GM19043 (cell line): ENCODE data around the gene AMZ1.
"Not testable (repeated sequence)": the region's sequence is repeated elsewhere in the genome, so short reads cannot be mapped to it uniquely, and the experiment has no call there.

Experiments
- ATAC-seq: cut with Tn5 transposase; IDR thresholded peaks from one replicate; pipeline ENCODE4 v1.9.1; 2021; ENCODE audit warnings: low read depth; ENCODE audit not compliant: unreplicated experiment

AMZ1 gene

GRCh38 chr7:2724453-2725177 lies 36.6 kb downstream of the AMZ1 start:
- ATAC-seq: no peak

GRCh38 chr7:2725178-2726105 lies 37.4 kb downstream of the AMZ1 start:
- ATAC-seq: no peak

GRCh38 chr7:2726316-2727018 lies 38.5 kb downstream of the AMZ1 start:
- no peak for ATAC-seq

GRCh38 chr7:2727206-2727605 lies 39.2 kb downstream of the AMZ1 start:
- ATAC-seq: not testable (repeated sequence)

GRCh38 chr7:2728316-2729030 lies 40.5 kb downstream of the AMZ1 start:
- ATAC-seq: no peak

GRCh38 chr7:2729031-2729892 lies 41.3 kb downstream of the AMZ1 start:
- ATAC-seq: no peak

GRCh38 chr7:2729893-2730716 lies 42.1 kb downstream of the AMZ1 start:
- no peak for ATAC-seq

- ATAC-seq: no peak
Observed at GRCh38 chr7:2730846-2731770, 43.1 kb downstream of the AMZ1 start.

- ATAC-seq: no peak
Observed at GRCh38 chr7:2732388-2732787, 44.4 kb downstream of the AMZ1 start.

GRCh38 chr7:2732959-2733584 lies 45.1 kb downstream of the AMZ1 start:
- no peak for ATAC-seq

GRCh38 chr7:2734084-2734686 lies 46.2 kb downstream of the AMZ1 start:
- no peak for ATAC-seq

GRCh38 chr7:2734751-2735571 lies 47.0 kb downstream of the AMZ1 start:
- no peak for ATAC-seq

- ATAC-seq: no peak
Observed at GRCh38 chr7:2735744-2736143, 47.7 kb downstream of the AMZ1 start.

GRCh38 chr7:2736411-2736914 lies 48.5 kb downstream of the AMZ1 start:
- no peak for ATAC-seq

- not testable (repeated sequence) for ATAC-seq
Observed at GRCh38 chr7:2737005-2737743, 49.2 kb downstream of the AMZ1 start.
